HG03103 (cell line): ENCODE data around the gene OSBP2.

Experiments used
- ATAC-seq: cut with Tn5 transposase; IDR thresholded peaks from one replicate; pipeline ENCODE4 v1.9.1; 2021; ENCODE audit warnings: low read depth; ENCODE audit not compliant: unreplicated experiment

The OSBP2 gene

GRCh38 chr22:30923168-30923900 is 228.7 kb downstream of the OSBP2 start:
- ATAC-seq: no peak

GRCh38 chr22:30925667-30926066 is 231.0 kb downstream of the OSBP2 start:
- no peak for ATAC-seq

GRCh38 chr22:30926706-30927105 is 232.0 kb downstream of the OSBP2 start:
- ATAC-seq: no peak

- ATAC-seq: no peak
Observed at GRCh38 chr22:30927806-30928205, 233.1 kb downstream of the OSBP2 start.

GRCh38 chr22:30928401-30928800 is 233.7 kb downstream of the OSBP2 start:
- no peak for ATAC-seq

GRCh38 chr22:30930228-30930627 is 235.6 kb downstream of the OSBP2 start:
- ATAC-seq: no peak

- no peak for ATAC-seq
Observed at GRCh38 chr22:30931541-30932300, 237.0 kb downstream of the OSBP2 start.

GRCh38 chr22:30932661-30933060 is 238.0 kb downstream of the OSBP2 start:
- no peak for ATAC-seq

GRCh38 chr22:30933457-30933856 is 238.8 kb downstream of the OSBP2 start:
- ATAC-seq: no peak

GRCh38 chr22:30934053-30934452 is 239.4 kb downstream of the OSBP2 start:
- no peak for ATAC-seq

GRCh38 chr22:30940685-30941362 is 246.2 kb downstream of the OSBP2 start:
- no peak for ATAC-seq

- no peak for ATAC-seq
Observed at GRCh38 chr22:30941363-30941740, 246.7 kb downstream of the OSBP2 start.

- ATAC-seq: no peak
Observed at GRCh38 chr22:30943368-30943767, 248.7 kb downstream of the OSBP2 start.

GRCh38 chr22:30944986-30945385 is 250.3 kb downstream of the OSBP2 start:
- ATAC-seq: no peak

- no peak for ATAC-seq
Observed at GRCh38 chr22:30945653-30946052, 251.0 kb downstream of the OSBP2 start.

GRCh38 chr22:30946354-30946753 is 251.7 kb downstream of the OSBP2 start:
- ATAC-seq: no peak

- no peak for ATAC-seq
Observed at GRCh38 chr22:30947173-30947815, 252.6 kb downstream of the OSBP2 start.

GRCh38 chr22:30947816-30948454 is 253.3 kb downstream of the OSBP2 start:
- ATAC-seq: no peak

GRCh38 chr22:30948930-30949342 is 254.3 kb downstream of the OSBP2 start:
- ATAC-seq: no peak

- no peak for ATAC-seq
Observed at GRCh38 chr22:30949934-30950660, 255.4 kb downstream of the OSBP2 start.
